ENCODE data around the gene TMEM132E.

The TMEM132E gene

GRCh38 chr17:34668206-34668605 is 88.8 kb downstream of the TMEM132E start:
- DNase-seq, result no peak

- DNase-seq, result no peak
Observed at GRCh38 chr17:34669511-34669910, 90.1 kb downstream of the TMEM132E start.

- DNase-seq, result no peak
Observed at GRCh38 chr17:34670618-34671017, 91.2 kb downstream of the TMEM132E start.

- DNase-seq, result no peak
Observed at GRCh38 chr17:34671191-34671590, 91.8 kb downstream of the TMEM132E start.

GRCh38 chr17:34672176-34672785 is 92.9 kb downstream of the TMEM132E start:
- DNase-seq, result no peak

GRCh38 chr17:34673516-34673915 is 94.1 kb downstream of the TMEM132E start:
- no peak for DNase-seq

GRCh38 chr17:34673995-34674890 is 94.9 kb downstream of the TMEM132E start:
- DNase-seq, result no peak

GRCh38 chr17:34675143-34675542 is 95.8 kb downstream of the TMEM132E start:
- DNase-seq, result no peak

- no peak for DNase-seq
Observed at GRCh38 chr17:34675605-34676004, 96.2 kb downstream of the TMEM132E start.

GRCh38 chr17:34680151-34680550 is 100.8 kb downstream of the TMEM132E start:
- no peak for DNase-seq

GRCh38 chr17:34682305-34682704 is 102.9 kb downstream of the TMEM132E start:
- DNase-seq, result no peak

- no peak for DNase-seq
Observed at GRCh38 chr17:34683390-34683789, 104.0 kb downstream of the TMEM132E start.
